Amniotic epithelial cell (primary cell): ENCODE data around the gene CHDH.

ENCODE experiments used
- DNase-seq: peaks from one replicate; pipeline ENCODE4 v3.0.0-alpha.2; 2010; ENCODE audit warnings: low read depth

CHDH gene

GRCh38 chr3:53823026-53823955 lies 22.9 kb downstream of the CHDH start:
- no peak for DNase-seq

GRCh38 chr3:53822331-53822741 lies 23.9 kb downstream of the CHDH start:
- no peak for DNase-seq

GRCh38 chr3:53821631-53822121 lies 24.5 kb downstream of the CHDH start:
- no peak for DNase-seq

GRCh38 chr3:53820756-53821580 lies 25.3 kb downstream of the CHDH start:
- no peak for DNase-seq

- DNase-seq, result no peak
These were observed 26.1 kb downstream of the CHDH start for GRCh38 chr3:53820084-53820483.

- DNase-seq, result no peak
These were observed 26.9 kb downstream of the CHDH start for GRCh38 chr3:53819163-53819868.

- no peak for DNase-seq
These were observed 27.7 kb downstream of the CHDH start for GRCh38 chr3:53818221-53819162.

GRCh38 chr3:53817809-53818208 lies 28.4 kb downstream of the CHDH start:
- no peak for DNase-seq

- DNase-seq, result no peak
These were observed 29.0 kb downstream of the CHDH start for GRCh38 chr3:53817211-53817610.

- DNase-seq, result no peak
These were observed 29.8 kb downstream of the CHDH start for GRCh38 chr3:53816425-53816824.

GRCh38 chr3:53815651-53816050 lies 30.6 kb downstream of the CHDH start:
- DNase-seq, result no peak

GRCh38 chr3:53815067-53815466 lies 31.2 kb downstream of the CHDH start:
- DNase-seq, result no peak

GRCh38 chr3:53813876-53814275 lies 32.3 kb downstream of the CHDH start:
- no peak for DNase-seq

GRCh38 chr3:53813229-53813628 lies 33.0 kb downstream of the CHDH start:
- DNase-seq, result no peak

- no peak for DNase-seq
These were observed 33.8 kb downstream of the CHDH start for GRCh38 chr3:53812434-53812833.

GRCh38 chr3:53811143-53811927 lies 34.9 kb downstream of the CHDH start:
- no peak for DNase-seq

- no peak for DNase-seq
These were observed 36.3 kb downstream of the CHDH start for GRCh38 chr3:53809764-53810400.

GRCh38 chr3:53809267-53809666 lies 37.0 kb downstream of the CHDH start:
- DNase-seq, result no peak

- no peak for DNase-seq
These were observed 37.7 kb downstream of the CHDH start for GRCh38 chr3:53808496-53808895.
